NCI-H2107 treated with DMSO at 0.1 percent for 48 hours (cell line): Measurements from ENCODE around the gene PNKD.
"Not testable (repeated sequence)": the region's sequence is repeated elsewhere in the genome, so short reads cannot be mapped to it uniquely, and the experiment has no call there.

Experiments used
- DNase-seq: peaks from one replicate; lab custom pipeline; 2025; ENCODE audit not compliant: unreplicated experiment; lab: John Stamatoyannopoulos, UW

Gene PNKD

DNA sequence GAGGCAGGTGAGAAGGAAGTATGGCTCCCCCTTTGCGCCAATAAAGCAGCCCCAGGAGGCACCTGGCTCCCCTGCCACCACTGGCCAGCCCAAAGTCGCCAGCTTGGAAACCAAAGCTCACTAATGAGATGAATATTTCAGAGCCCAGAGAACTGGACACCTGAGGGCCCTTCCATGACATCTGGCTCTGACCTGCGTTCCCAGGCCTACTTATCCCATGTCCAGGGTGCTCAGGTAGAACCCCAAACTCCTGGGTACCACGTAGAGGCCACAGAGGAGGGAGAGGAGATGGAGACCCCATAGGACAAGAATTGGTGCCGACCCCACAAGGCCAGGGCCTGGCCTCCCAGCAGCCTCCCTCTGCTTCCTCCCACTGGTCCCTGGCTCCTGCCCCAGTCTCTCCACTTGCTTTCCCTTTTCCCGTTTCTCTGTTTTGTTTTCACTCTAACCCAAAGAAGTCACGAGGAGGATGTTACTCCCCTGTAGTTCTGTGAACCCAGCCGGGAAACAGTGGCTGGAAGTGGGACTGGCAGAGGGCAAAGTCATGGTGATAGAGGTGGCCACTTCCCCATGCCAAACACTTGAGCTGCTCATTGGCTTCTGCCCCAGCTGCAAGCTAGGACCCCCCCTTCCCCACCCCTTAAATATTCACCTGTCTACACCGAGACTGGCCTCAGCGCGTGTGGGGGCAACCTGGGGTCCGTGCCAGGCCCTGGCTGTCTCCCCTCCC is 21.2 kb downstream of the PNKD start:
- DNase-seq: no peak

DNA sequence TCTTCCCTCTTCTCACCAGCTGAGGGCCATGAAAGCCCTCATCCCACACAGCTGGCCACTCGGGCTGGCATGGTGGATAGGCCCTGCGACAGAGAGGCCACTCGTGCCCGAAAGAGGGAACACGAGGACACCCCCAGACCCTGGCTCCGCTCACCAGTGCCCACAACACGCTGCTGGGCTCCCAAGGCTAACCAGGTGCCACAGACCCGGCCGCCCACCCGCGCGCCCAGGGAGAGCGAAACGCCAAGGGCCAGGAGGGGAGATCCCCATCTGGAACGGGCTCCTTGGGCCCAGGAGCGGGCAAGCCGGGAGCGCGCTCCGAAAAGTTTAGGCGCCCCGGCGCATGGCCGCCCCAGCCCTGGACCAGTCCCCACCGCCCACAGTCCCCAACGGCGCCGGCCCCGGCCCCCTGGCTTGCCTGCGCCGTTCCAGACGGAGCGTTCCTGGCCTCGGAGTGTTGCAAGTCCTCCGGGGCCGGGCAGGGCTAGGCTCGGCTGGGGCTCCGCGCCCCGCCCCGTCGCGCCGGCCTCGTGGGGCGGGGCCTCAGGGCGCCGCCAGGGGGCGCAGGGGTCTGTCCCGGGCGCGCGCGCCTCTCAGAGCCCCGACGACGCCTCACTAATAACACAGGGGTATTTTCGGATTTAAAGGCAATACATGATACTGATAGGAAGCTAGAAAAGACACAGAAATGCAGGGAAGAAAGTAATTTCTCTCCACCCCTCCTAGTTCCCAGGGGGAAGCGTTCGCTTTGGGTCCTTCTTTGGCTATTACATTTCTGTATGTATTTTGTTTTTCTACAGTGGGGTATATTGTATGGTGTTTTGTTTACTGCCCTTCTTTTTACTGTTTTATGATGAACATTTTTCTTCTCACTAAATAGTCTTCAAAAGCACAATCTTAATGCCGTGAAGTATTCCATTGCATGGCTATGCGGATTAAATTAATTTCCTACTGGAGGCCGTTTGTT is 22.0 kb downstream of the PNKD start, which contains the start of gene TMBIM1:
Gene TMBIM1 (minus strand): TSS at position 456 of the 967 bp plus-strand sequence. CDS start 10,362 bp downstream, outside the sequence.
- no peak for DNase-seq

DNA sequence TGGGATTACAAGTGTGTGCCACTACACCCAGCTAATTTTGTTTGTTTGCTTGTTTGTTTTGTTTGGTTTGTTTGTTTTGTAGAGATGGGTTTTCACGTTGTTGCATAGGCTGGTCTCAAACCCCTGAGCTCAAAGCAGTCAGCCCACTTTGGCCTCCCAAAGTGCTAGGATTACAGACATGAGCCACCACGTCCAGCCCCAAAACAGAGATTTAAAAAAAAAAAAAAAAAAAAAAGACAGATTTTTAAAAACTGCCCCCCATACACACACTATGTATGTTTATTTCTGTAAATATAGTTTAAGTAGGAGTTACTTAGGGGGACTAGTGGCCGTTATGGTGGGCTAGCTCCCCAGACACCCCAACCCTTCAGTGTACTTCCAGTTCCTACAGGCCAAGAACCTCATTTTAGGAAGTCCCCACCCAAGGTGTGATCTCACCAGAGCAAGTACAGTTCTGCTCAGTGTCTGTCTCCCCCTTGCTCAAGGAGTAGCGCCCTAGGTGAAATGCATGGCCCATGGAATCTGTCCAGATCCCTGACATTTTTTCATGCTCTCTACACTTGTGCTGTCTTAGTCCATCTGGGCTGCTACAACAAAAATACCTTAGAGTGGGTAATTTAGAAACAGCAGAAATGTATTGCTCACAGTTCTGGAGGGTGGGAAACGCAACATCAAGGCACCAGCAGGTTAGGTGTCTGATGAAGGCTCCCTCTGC is 23.6 kb downstream of the PNKD start:
- no peak for DNase-seq

DNA sequence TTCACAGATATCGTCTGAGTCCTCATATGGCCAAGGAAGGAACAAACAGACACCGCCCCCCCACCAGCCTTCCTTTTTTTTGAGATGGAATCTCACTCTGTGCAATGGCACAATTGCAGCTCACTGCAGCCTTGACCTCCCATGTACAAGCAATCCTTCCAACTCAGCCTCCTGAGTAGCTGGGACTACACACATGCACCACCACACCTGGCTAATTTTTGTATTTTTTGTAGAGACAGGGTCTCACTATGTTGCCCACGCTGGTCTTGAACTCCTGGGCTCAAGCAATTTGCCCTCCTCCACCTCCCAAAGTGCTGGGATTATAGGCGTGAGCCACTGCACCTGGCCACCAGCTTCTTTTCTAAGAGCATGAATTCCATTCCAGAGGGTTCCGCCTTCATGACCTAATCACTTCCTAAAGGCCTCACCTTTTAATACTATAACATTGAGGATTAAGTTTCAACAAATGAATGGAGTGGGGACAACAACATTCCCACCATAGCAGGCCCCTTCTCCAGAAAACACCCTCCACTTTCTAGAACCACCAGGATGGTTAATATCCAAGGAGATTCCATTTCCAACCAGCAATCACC is 24.2 kb downstream of the PNKD start:
- no peak for DNase-seq

DNA sequence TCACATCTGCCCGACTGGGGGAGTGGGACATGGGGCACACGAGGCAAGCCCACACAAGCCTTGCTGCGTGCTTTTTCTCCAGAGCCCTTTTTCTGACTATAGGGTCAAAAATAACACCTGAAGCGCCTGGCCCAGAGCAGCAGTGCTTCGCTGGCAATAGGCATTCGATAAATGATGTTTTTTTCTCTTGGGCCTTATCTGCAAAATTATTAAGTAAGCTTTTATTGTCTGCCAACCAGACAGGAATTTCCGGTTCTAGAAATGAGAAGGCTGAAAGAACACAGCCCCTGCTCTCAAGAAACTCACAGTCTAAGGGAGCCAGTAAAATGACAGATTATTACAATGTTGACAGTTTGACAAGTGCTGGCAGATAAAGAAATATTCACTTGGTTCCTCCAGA is 24.7 kb downstream of the PNKD start:
- DNase-seq: no peak

DNA sequence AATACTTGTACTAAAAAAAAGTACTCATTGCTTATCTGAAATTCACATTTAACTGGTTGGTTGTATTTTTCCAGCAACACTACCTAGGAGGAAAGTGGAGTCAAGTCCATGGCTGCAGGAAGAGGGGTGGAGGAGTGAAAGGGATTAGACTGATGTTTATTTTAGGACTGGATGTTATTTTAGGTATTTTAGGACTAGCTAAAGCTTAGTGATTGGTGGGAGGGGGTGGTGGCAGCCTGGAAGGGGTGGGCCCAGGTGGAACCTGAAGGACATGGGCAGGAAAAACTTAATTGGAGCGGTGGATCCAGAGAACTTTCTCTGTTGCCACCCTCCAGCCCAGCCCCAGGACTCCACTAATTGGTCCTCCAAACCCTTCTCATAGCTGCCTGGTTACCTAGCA is 25.9 kb downstream of the PNKD start:
- DNase-seq: no peak

DNA sequence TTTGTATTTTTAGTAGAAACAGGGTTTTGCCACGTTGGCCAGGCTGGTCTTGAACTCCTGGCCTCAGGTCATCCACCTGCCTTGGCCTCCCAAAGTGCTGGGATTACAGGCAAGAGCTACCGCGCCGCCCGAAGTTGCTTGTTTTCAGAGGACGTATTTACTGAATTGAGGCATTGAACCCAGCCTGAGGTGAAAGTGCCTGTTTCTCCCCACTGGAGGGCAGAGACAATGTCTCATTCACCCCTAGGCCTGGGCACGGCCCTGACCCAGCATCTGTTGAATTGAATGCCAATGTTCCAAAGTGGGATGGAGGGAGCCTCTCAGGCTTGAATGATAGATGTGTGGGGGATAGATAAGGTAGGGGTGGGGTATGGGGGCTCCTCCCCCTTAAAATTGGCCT is 26.5 kb downstream of the PNKD start:
- no peak for DNase-seq

DNA sequence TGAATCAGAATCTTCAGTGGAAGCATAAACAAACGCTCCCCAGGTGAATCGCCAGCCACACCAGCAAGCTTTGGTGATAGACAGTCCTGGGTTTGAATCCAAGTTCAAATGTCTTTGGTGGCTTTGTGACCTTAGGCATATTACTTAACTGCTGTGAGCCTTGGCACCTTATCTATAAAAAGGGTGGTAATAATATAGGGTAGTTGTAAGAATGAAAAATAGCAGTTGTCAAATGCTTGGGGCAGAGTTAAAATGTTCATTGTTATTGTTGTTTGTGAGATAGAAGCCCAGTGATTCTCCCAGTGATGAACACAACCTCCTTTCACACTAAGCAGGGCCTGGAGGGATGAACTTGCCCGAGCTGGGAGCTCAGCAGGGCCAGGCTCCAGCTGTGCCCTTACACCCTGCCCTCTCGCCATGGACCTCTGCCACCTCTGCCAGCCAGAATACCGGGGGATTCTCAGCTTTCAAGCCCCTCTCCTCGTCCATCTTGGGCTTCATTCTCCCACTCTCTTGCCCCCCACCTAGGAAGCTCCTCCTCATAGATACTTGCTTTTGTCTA is 28.1 kb downstream of the PNKD start:
- no peak for DNase-seq

DNA sequence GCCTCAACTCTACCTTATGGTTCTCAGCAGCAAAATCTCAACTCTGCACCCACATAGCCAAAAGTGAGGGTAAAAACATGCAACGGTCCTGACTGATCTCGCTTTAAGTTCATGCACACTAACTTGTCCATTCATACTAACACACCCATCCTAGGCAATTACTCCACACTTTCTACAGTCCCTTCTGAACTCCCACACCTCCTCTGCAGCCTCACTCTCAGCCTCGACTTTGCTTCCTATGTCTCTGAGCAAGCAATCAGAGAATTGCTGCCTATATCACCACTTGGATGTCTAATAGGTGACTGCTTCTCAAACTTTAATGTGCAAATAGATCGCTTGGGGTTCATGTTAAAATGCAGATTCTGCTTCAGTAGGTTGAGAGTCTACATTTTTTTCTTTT is 29.8 kb downstream of the PNKD start:
- no peak for DNase-seq

DNA sequence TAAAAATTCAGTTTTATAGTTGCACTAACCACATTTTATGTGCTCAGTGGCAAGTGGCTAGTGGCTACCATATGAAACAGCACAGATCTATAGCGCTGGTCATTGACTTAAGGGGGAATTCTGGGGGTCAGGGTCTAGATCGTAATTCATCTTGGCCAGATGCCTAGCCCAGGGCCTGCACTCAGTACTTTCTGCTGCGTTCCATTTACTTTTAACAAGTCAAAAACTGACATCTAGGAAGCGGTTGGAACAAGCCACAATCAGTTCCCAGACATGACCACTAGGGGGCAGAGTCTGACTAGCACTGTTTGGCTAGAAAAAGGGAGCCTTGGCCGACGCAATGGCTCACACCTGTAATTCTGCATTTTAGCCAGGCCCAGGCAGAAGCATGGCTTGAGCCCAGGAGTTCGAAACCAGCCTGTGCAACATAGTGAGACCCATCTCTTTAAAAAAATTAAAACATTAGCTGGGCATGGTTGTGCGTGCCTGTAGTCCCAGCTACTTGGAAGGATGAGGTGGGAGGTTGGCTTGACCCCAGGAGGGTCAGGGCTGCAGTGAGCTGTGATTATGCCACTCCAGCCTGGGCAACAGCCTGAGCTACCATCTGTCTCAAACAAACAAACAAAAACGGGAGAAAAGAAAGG is 31.0 kb downstream of the PNKD start:
- peak; percentile 64 for DNase-seq

DNA sequence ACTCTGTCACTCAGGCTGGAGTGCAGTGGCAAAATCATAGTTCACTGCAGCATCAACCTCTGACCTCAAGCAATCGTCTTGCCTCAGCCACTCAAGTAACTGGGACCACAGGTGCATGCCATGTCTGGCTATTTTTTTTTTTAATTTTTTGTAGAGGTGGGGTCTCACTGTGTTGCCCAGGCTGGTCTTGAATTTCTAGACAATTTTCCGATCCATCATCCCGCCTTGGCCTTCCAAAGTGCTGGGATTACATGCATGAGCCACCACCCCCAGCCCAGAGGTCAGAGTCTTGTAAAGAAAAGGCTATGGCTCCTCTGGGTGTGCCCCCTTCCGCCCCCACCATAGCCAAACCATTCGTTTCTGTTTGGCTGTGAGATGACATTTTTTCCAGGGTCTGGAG is 35.1 kb downstream of the PNKD start:
- DNase-seq: no peak

DNA sequence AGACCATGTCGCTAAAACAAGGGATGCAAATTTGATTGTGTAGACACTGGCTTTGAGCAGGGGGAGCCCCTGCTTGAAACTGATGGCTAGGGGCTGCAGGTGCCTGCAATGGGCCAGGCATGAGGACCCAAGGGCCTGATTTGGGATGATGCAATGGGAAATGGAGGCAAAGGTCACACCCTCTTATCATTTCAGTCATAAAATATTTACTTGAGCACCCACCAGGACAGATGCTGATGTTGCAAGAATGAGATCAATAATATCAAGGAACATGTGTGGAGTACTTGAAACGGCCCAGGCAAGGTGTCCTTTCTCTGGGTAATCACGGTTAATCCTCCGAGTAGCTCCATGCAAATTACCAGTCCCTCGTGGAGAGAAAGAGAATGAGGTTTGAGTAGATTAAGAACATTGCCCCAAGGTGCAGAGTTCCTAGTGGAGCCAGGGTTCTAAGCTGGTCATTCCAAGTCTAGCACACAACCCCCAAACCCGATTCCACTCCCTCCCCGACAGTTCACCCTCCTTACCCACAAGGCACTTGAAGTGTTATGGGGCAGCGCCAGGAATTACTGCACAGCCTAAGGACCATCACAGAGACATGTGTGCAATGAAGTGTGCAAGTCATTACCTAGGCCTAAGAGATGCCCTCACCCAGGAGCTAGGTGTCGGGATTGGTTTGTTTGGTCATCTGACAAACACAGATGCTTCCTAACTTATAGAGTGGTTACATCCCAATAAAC is 36.0 kb downstream of the PNKD start:
- no peak for DNase-seq

DNA sequence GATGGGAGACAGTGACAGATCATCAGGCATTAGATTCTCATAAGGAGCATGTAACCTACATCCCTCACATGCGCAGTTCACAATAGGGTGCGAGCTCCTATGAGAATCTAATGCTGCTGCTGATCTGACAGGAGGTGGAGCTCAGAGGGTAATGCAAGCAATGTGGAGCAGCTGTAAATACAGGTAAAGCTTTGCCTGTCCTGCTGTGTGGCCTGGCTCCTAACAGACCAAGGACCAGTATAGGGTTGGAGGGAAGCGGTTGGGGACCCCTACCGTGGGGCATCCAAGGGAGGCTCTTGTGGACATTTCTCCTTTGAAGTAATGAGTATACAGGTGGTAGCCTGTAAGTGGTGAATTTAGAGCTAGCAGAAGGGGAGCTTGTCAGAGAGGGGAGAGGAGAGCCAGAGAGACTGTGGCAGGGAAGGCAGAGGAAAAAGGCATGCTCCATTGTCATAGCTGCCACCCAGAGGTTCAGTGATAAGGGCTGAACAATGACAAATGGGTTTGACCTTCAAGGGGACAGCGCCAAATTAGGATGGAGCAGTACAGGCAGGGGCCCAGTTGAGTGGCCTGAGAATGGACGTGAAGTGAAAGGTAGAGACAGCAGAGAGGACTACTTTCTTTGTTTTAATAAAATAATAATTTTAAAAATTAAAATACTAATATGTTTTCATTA is 37.2 kb downstream of the PNKD start:
- no peak for DNase-seq

DNA sequence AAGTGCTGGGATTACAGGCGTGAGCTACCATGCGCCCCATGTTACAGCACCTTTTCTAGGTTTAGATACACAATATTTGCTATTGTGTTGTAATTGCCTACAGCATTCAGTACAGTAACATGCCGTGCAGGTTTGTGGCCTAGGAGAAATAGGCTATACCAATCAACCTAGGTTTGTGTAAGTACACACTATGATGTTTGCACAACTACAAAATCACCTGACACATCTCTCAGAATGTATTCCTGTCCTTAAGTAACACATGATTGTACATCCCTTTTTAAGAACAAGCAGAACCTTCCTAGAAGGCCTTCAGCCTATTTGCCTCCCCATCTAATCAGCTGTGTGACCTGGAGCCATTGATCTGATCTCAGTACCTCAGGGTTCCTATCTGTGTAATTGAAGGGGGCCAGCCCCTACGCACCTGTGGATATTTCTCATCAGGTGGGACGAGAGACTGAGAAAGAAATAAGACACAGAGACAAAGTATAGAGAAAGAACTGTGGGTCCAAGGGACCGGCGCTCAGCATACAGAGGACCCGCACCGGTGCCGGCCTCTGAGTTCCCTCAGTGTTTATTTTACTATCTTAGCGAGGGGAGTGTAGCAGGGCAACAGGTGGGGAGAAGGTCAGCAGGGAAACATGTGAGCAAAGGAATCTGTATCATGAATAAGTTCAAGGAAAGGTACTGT is 40.7 kb downstream of the PNKD start:
- DNase-seq: no peak

DNA sequence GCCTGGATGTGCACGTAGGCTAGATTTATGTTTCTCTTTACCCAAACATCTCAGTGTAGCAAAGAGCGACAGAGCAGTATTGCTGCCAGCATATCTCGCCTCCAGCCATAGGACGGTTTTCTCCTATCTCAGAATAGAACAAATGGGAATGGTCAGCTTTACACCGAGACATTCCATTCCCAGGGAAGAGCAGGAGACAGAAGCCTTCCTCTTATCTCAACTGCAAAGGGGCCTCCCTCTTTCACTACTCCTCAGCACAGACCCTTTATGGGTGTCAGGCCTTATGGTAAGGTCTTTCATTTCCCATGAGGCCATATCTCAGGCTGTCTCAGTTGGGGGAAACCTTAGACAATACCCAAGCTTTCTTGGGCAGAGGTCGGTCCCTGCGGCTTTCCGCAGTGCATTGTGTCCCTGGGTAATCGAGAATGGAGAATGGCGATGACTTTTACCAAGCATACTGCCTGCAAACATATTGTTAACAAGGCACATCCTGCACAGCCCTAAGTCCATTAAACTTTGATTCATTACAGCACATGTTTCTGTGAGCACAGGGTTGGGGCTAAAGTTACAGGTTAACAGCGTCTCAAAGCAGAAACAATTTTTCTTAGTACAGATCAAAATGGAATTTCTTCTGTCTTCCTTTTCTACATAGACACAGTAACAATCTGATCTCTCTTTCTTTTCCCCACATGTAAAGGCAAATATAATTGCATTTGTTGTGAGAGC is 41.4 kb downstream of the PNKD start:
- DNase-seq: not testable (repeated sequence)

DNA sequence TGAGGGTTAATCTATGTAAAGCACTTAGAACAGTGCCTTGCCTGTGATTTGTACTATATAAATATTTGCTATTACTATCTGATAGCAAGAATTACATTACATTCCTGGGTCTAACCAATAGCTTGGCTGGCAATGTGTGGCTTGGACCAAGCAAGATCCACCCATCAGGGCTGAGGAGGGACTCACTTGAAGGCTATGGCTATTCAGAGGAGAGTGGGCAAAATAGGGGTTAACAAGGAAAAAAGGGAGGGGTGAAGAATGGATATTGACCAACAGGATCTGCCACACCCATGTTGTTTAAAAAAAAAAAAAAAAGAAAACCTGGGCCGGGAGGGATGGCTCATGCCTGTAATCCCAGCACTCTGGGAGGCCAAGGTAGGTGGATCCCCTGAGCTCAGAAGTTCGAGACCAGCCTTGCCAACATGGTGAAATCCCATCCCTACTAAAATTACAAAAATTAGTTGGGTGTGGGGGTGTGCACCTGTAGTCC is 42.0 kb downstream of the PNKD start:
- DNase-seq: no peak

DNA sequence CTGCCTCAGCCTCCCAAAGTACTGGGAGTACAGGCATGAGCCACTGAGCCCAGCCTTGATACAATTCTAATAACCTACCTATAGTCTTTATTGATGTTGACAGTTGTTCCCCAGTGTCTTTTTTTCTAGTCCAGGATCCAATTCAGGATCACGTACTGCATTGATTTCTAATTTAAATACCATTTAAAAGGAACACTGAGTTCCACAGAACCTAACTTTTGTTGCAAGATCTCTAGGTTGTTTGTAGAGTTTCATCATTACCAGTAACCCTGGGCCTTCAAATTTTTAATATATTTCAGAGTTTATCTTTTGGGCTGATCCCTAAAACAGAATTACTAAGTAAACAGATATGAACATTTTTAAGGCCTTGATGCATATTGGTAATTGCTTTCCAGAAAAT is 43.0 kb downstream of the PNKD start:
- no peak for DNase-seq

DNA sequence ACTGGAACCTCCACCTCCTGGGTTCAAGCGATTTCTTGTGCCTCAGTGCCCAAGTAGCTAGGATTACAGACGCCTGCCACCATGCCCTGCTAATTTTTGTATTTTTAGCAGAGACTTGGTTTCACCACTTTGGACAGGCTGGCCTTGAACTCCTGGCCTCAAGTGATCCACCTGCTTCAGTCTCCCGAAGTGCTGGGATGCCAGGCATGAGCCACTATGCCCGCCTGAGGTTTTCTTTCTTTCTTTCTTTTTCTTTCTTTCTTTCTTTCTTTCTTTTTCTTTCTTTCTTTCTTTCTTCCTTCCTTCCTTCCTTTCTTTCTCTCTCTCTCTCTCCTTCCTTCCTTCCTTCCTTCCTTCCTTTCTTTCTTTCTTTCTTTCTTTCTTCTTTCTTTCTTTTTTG is 44.4 kb downstream of the PNKD start:
- DNase-seq: not testable (repeated sequence)
